K562 treated with DMSO at 1 percent for 12 hours (cell line): ENCODE data around the gene ABHD4. TPM values are rescaled to one million over a fixed set of nuclear protein-coding genes. Genes with fewer than 3 reads are reported as not detected.

Source experiments
- total RNA-seq: library from RNA; unstranded; fragments of 300-600 nt; gene quantifications from 2 replicates; pipeline ENCODE4 v1.2.3, GENCODE V29; 2022; ENCODE audit not compliant: insufficient read depth

ABHD4 gene, protein sequence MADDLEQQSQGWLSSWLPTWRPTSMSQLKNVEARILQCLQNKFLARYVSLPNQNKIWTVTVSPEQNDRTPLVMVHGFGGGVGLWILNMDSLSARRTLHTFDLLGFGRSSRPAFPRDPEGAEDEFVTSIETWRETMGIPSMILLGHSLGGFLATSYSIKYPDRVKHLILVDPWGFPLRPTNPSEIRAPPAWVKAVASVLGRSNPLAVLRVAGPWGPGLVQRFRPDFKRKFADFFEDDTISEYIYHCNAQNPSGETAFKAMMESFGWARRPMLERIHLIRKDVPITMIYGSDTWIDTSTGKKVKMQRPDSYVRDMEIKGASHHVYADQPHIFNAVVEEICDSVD
- total RNA-seq = 19.0 and 33.7 TPM in 2 replicates

DNA sequence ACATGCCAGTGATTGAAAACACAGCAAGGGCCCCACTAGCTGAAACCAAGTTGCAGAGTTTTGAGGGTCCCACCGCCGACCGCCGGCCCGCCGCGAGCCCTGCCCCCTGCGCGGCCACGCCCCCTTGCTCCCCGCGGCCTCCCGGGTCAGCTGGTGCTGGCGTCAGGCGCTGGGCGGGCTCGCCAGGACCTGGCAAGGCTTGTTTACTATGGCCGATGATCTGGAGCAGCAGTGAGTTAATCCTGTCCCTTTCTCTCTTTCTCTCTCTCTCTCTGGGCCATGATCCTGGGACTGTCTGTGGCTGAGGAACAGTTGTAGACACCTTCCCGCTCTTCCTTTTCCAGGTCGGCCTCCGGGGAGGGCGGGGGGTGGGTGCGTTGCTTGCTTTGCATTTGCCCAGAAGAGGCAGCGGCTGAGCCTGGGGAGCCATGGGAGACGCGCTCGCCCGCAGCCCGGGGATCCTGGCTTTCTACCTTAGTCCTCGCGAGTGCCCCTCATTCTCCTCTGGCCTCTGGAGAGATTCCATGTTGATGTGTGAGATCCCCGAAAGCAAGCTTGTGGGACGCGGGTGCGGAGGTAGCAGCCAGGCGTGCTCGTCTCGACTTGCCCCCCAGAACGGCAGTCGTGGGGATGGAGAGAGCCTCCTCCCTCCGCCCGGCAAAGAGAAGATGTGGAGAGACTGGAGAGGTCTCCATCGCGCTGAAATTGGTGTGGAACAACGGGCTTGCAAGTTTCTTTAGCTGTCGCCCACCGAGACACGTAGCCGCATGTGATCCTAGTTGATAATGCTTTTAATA is at the start of gene ABHD4:
ABHD4 (plus strand) TSS at position 202 of the 797 bp plus-strand sequence; CDS start at position 209, 7 bp downstream.

DNA sequence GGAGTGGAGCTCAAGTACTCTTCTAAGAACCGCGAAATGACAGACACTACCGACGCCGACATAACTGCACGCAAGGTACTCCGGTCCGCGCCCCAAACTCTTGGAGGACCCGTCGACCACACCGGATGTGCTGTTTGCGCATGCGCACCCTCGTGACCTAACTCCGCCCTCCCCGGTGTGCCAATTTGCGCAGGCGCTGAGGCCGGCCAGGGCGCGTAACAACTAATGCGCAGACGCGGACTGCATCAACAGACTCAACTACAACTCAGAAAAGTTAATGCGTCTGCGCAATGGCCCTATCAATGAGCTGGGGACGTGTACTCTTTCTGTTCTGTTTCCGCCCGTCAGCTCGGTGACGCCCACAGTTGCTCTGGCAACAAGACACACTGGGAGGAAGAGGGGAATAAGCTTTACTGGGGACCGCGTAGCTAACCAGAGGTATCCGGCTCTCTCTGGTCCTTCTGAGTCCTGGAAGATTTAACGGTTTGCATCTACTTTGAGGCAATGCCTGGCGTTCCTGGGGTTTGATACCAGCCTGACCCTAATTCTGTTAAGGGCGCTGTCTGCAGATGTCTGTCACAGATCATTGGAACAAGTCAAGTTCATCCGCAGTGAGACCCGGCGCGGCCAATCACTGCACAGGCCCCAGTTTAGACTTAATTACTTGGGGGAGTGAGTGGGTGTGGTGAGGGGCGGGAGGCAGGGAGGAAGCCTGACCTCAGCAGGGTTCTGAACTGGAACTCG is 8.8 kb upstream of the ABHD4 start, which contains the start of gene DAD1:
DAD1 (minus strand) TSS at position 129 of the 744 bp plus-strand sequence; CDS start at position 62, 67 bp downstream.

DNA sequence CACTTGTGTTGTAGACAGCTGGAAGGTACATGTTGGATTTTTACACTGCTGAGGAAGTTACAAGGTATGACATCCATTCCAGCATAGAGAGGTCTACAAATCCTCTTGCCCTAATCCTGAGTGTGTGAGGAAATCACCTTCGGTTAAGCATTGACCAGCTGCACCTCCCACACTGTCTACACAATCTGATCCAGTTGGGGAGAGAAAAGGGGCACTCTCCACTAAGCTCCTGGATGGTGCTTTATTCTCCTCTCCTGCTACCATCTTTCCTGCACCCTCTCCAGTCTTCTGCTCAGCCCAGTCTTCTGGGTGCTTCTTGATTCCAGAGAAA is 46.2 kb downstream of the ABHD4 start, which contains the start of gene OR6J1:
OR6J1 (minus strand) TSS at position 48 of the 331 bp plus-strand sequence. CDS start 9,541 bp downstream, outside the sequence.

Other genes starting within 250 kb of the ABHD4 start
- 264 and 272 TPM in 2 replicates for gene DAD1, start 9.1 kb upstream of the ABHD4 start, total RNA-seq
- gene OR6J1, start 46.1 kb downstream of the ABHD4 start, total RNA-seq = not detected in 2 replicates
- 90.5 and 145 TPM in 2 replicates for gene OXA1L, start 168.4 kb downstream of the ABHD4 start, total RNA-seq
- 0.51 TPM in 1 of 2 replicates, not detected in the other for gene SLC7A7, start 217.1 kb downstream of the ABHD4 start, total RNA-seq
- 92.9 and 111 TPM in 2 replicates for gene MRPL52, start 231.6 kb downstream of the ABHD4 start, total RNA-seq
- 5.2 and 5.9 TPM in 2 replicates for gene MMP14, start 238.3 kb downstream of the ABHD4 start, total RNA-seq